A549 (cell line): ENCODE measurements around the gene SLC9A1. TPM values are rescaled to one million over a fixed set of nuclear protein-coding genes. Genes with fewer than 3 reads are reported as not detected.

Experiments used
- BHLHE40 ChIP-seq: IDR thresholded peaks from 2 replicates; pipeline ENCODE4 v1.6.1; 2012; ENCODE audit warnings: low read depth, low read length, inconsistent platforms
- EHF ChIP-seq: fragments of 250-450 bp; sonication (Bioruptor Pico); IDR thresholded peaks from 2 replicates; pipeline ENCODE4 v1.5.0; 2020; ENCODE audit warnings: mild to moderate bottlenecking
- FOSB ChIP-seq: fragments of 250-450 bp; sonication (Bioruptor Pico); IDR thresholded peaks from 2 replicates; pipeline ENCODE4 v1.5.0; 2020; ENCODE audit warnings: mild to moderate bottlenecking, moderate library complexity
- GATA3 ChIP-seq: IDR thresholded peaks from 2 replicates; pipeline ENCODE4 v1.6.1; 2012; ENCODE audit warnings: borderline replicate concordance
- HDAC2 ChIP-seq: fragments of 200-600 bp; sonication (generic); IDR thresholded peaks from 2 replicates; pipeline ENCODE4 v1.6.1; 2016
- HEYL ChIP-seq: fragments of 250-450 bp; sonication (Bioruptor Pico); IDR thresholded peaks from 2 replicates; pipeline ENCODE4 v1.8.0; 2021; ENCODE audit warnings: mild to moderate bottlenecking, moderate library complexity
- HOXA7 ChIP-seq: fragments of 250-450 bp; sonication (Bioruptor Pico); IDR thresholded peaks from 2 replicates; pipeline ENCODE4 v1.5.0; 2020; ENCODE audit warnings: mild to moderate bottlenecking, moderate library complexity
- HOXB5 ChIP-seq: fragments of 250-450 bp; sonication (Bioruptor Pico); IDR thresholded peaks from 2 replicates; pipeline ENCODE4 v1.5.0; 2020; ENCODE audit warnings: mild to moderate bottlenecking, moderate library complexity
- JUN ChIP-seq, 2 experiments: fragments of >200 bp; sonication (Bioruptor Twin); formaldehyde crosslinking; IDR thresholded peaks; 2 replicates in 1 of 2; 3 replicates in 1 of 2; pipeline ENCODE4 v1.6.1; 2016 to 2017
- MAFK ChIP-seq: fragments of 450-650 bp; IDR thresholded peaks from 2 replicates; pipeline ENCODE4 v1.6.1; 2014; ENCODE audit not compliant: partially characterized antibody
- MAZ ChIP-seq: fragments of 150-350 bp; IDR thresholded peaks from 2 replicates; pipeline ENCODE4 v1.6.1; 2014; ENCODE audit warnings: antibody characterized with exemption, low read depth, low read length, borderline replicate concordance
- MYC ChIP-seq: IDR thresholded peaks from 2 replicates; pipeline ENCODE4 v1.6.1; 2012; ENCODE audit warnings: mild to moderate bottlenecking, inconsistent platforms, low read length, improper control_type of control experiment, borderline replicate concordance
- RARB ChIP-seq: fragments of 250-450 bp; sonication (Bioruptor Pico); IDR thresholded peaks from 2 replicates; pipeline ENCODE4 v1.8.0; 2021; ENCODE audit warnings: mild to moderate bottlenecking, moderate library complexity
- RNF2 ChIP-seq: fragments of 200-600 bp; sonication (generic); IDR thresholded peaks from 2 replicates; pipeline ENCODE4 v1.6.1; 2016; ENCODE audit warnings: low read depth, mild to moderate bottlenecking, antibody characterized with exemption, moderate library complexity, borderline replicate concordance
- SMC3 ChIP-seq: fragments of >200 bp; sonication (Bioruptor Twin); formaldehyde crosslinking; IDR thresholded peaks from 3 replicates; pipeline ENCODE4 v1.6.1; 2018; ENCODE audit warnings: inconsistent platforms
- SREBF2 ChIP-seq: fragments of 450-650 bp; IDR thresholded peaks from 2 replicates; pipeline ENCODE4 v1.6.1; 2014; ENCODE audit warnings: mild to moderate bottlenecking, moderate library complexity
- TFCP2L1 ChIP-seq: fragments of 250-450 bp; sonication (Bioruptor Pico); IDR thresholded peaks from 2 replicates; pipeline ENCODE4 v1.5.0; 2021; ENCODE audit warnings: mild to moderate bottlenecking
- TP53 ChIP-seq: fragments of 250-450 bp; sonication (Bioruptor Pico); IDR thresholded peaks from 2 replicates; pipeline ENCODE4 v1.5.0; 2021; ENCODE audit warnings: mild to moderate bottlenecking, moderate library complexity
- ZC3H11A ChIP-seq: fragments of 450-650 bp; IDR thresholded peaks from 2 replicates; pipeline ENCODE4 v1.6.1; 2014; ENCODE audit warnings: antibody characterized with exemption, mild to moderate bottlenecking
- ZFP36 ChIP-seq: fragments of 450-650 bp; IDR thresholded peaks from 2 replicates; pipeline ENCODE4 v1.6.1; 2014; ENCODE audit warnings: borderline replicate concordance; ENCODE audit not compliant: partially characterized antibody
- ZNF302 ChIP-seq: fragments of 250-450 bp; sonication (Bioruptor Pico); IDR thresholded peaks from 2 replicates; pipeline ENCODE4 v1.9.0; 2021; ENCODE audit warnings: inconsistent platforms, mild to moderate bottlenecking, moderate library complexity
- polyA plus RNA-seq, 4 experiments: library from polyadenylated mRNA; depleted of rRNA in 3 of 4; stranded (reverse); fragments of >200 nt; fragmentation: RNase III in 1 of 4; extraction: RNeasy Plus Mini Kit Qiagen cat#74134 plus additional on column Dnase treatment in 1 of 4; gene quantifications; 2 replicates in 3 of 4; 3 replicates in 1 of 4; pipeline ENCODE4 v1.2.3, GENCODE V29; 2011 to 2017
- TF ChIP-seq, protein P1 (sequence below): fragments of 250-450 bp; sonication (Bioruptor Pico); IDR thresholded peaks from 2 replicates; pipeline ENCODE4 v1.5.0; 2021; ENCODE audit warnings: mild to moderate bottlenecking, moderate library complexity, borderline replicate concordance
- TF ChIP-seq, protein P2 (sequence below): fragments of 150-350 bp; IDR thresholded peaks from 2 replicates; pipeline ENCODE4 v1.6.1; 2014; ENCODE audit warnings: low read depth, mild to moderate bottlenecking, low read length
- TF ChIP-seq, protein P3 (sequence below): fragments of 200-600 bp; sonication (generic); IDR thresholded peaks from 2 replicates; pipeline ENCODE4 v1.6.1; 2016; ENCODE audit warnings: antibody characterized with exemption, mild to moderate bottlenecking, moderate library complexity
- TF ChIP-seq, protein P4 (sequence below): IDR thresholded peaks from 2 replicates; pipeline ENCODE4 v1.6.1; 2012
- TF ChIP-seq, protein P5 (sequence below): IDR thresholded peaks from 2 replicates; pipeline ENCODE4 v1.6.1; 2012; ENCODE audit warnings: low read depth, borderline replicate concordance
- TF ChIP-seq, protein P6 (sequence below): fragments of >200 bp; sonication (Bioruptor Twin); formaldehyde crosslinking; IDR thresholded peaks from 3 replicates; pipeline ENCODE4 v1.6.1; 2016
- TF ChIP-seq, protein P7 (sequence below): fragments of >200 bp; sonication (Bioruptor Twin); formaldehyde crosslinking; IDR thresholded peaks from 2 replicates; pipeline ENCODE4 v1.6.1; 2016

The SLC9A1 gene
- polyA plus RNA-seq, 2 of the 4 experiments (the other 2 are of a cell fraction): 7.4 to 8.0 TPM

DNA sequence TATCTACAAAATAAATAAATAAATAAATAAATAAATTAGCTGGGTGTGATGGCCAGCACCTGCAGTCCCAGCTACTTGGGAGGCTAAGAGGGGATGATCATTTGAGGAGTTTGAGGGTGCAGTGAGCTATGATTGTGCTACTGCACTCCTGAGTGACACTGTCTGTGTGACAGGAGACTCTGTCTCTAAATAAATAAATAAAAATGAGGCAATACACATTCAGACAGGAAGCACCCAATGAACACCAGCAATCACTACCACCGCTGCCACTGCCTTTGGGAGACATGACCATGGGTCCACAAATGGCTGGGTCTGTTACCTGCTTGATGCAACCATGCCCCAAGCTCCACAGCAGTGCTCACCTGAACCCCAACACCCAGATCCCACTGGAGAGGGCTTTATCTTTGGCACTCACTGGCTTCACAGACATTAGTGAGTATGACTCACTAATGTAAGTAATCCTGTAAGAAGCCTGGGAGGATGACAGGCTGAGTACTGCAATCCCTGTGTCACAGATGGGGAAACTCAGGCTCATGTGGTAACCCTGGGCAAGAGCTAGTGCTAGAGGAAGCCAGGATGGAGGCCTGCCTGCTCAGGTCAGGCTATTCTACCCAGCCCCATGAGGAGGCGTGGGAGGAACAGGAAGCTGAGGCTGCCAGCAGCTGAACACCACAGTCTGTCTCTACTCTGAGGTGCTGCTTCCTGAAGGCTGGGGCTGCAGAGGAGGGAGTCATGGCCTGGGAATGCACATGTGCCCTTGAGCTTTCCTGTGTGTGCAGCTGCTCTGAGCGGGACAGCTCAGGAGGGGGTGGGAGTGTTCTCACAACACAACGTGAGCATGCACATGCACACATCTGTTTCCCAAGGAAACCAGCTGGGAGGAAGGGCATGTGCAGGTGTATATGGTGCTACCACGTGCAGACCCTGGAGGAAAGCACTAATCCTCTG is 43.0 kb downstream of the SLC9A1 start (continued):
- TF ChIP-seq, protein P1, sequence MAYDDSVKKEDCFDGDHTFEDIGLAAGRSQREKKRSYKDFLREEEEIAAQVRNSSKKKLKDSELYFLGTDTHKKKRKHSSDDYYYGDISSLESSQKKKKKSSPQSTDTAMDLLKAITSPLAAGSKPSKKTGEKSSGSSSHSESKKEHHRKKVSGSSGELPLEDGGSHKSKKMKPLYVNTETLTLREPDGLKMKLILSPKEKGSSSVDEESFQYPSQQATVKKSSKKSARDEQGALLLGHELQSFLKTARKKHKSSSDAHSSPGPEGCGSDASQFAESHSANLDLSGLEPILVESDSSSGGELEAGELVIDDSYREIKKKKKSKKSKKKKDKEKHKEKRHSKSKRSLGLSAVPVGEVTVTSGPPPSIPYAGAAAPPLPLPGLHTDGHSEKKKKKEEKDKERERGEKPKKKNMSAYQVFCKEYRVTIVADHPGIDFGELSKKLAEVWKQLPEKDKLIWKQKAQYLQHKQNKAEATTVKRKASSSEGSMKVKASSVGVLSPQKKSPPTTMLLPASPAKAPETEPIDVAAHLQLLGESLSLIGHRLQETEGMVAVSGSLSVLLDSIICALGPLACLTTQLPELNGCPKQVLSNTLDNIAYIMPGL: no peak
- TF ChIP-seq TP53 (CRISPR knock-in tag): no peak
- no peak for TF ChIP-seq MAFK
- TF ChIP-seq, protein P2, sequence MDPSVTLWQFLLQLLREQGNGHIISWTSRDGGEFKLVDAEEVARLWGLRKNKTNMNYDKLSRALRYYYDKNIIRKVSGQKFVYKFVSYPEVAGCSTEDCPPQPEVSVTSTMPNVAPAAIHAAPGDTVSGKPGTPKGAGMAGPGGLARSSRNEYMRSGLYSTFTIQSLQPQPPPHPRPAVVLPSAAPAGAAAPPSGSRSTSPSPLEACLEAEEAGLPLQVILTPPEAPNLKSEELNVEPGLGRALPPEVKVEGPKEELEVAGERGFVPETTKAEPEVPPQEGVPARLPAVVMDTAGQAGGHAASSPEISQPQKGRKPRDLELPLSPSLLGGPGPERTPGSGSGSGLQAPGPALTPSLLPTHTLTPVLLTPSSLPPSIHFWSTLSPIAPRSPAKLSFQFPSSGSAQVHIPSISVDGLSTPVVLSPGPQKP: no peak
- no peak for TF ChIP-seq MAZ
- TF ChIP-seq ZC3H11A: no peak
- no peak for TF ChIP-seq ZFP36
- TF ChIP-seq MYC: 0 out of 2 replicates have a peak, but pooled peaks have one; percentile 40
- TF ChIP-seq SREBF2: no peak
- TF ChIP-seq RNF2: no peak
- no peak for TF ChIP-seq TFCP2L1 (CRISPR knock-in tag)
- TF ChIP-seq RARB (CRISPR knock-in tag): no peak
- no peak for TF ChIP-seq GATA3
- TF ChIP-seq BHLHE40: no peak
- no peak for TF ChIP-seq FOSB (CRISPR knock-in tag)
- TF ChIP-seq, protein P3, sequence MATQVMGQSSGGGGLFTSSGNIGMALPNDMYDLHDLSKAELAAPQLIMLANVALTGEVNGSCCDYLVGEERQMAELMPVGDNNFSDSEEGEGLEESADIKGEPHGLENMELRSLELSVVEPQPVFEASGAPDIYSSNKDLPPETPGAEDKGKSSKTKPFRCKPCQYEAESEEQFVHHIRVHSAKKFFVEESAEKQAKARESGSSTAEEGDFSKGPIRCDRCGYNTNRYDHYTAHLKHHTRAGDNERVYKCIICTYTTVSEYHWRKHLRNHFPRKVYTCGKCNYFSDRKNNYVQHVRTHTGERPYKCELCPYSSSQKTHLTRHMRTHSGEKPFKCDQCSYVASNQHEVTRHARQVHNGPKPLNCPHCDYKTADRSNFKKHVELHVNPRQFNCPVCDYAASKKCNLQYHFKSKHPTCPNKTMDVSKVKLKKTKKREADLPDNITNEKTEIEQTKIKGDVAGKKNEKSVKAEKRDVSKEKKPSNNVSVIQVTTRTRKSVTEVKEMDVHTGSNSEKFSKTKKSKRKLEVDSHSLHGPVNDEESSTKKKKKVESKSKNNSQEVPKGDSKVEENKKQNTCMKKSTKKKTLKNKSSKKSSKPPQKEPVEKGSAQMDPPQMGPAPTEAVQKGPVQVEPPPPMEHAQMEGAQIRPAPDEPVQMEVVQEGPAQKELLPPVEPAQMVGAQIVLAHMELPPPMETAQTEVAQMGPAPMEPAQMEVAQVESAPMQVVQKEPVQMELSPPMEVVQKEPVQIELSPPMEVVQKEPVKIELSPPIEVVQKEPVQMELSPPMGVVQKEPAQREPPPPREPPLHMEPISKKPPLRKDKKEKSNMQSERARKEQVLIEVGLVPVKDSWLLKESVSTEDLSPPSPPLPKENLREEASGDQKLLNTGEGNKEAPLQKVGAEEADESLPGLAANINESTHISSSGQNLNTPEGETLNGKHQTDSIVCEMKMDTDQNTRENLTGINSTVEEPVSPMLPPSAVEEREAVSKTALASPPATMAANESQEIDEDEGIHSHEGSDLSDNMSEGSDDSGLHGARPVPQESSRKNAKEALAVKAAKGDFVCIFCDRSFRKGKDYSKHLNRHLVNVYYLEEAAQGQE: no peak
- TF ChIP-seq, protein P4, sequence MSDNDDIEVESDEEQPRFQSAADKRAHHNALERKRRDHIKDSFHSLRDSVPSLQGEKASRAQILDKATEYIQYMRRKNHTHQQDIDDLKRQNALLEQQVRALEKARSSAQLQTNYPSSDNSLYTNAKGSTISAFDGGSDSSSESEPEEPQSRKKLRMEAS: peak; percentile 76
- no peak for TF ChIP-seq EHF (CRISPR knock-in tag)
- no peak for TF ChIP-seq HDAC2
- TF ChIP-seq, protein P5, sequence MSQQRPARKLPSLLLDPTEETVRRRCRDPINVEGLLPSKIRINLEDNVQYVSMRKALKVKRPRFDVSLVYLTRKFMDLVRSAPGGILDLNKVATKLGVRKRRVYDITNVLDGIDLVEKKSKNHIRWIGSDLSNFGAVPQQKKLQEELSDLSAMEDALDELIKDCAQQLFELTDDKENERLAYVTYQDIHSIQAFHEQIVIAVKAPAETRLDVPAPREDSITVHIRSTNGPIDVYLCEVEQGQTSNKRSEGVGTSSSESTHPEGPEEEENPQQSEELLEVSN: no peak
- TF ChIP-seq, protein P6, sequence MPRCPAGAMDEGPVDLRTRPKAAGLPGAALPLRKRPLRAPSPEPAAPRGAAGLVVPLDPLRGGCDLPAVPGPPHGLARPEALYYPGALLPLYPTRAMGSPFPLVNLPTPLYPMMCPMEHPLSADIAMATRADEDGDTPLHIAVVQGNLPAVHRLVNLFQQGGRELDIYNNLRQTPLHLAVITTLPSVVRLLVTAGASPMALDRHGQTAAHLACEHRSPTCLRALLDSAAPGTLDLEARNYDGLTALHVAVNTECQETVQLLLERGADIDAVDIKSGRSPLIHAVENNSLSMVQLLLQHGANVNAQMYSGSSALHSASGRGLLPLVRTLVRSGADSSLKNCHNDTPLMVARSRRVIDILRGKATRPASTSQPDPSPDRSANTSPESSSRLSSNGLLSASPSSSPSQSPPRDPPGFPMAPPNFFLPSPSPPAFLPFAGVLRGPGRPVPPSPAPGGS: no peak
- no peak for TF ChIP-seq ZNF302
- TF ChIP-seq JUN (IDR thresholded peaks at IDR 0.05): no peak
- TF ChIP-seq HOXA7 (CRISPR knock-in tag): no peak
- TF ChIP-seq HOXB5 (CRISPR knock-in tag): no peak
- TF ChIP-seq, protein P7, sequence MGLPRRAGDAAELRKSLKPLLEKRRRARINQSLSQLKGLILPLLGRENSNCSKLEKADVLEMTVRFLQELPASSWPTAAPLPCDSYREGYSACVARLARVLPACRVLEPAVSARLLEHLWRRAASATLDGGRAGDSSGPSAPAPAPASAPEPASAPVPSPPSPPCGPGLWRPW: no peak
- TF ChIP-seq SMC3: peak; percentile 41; the same call in 2 of the 3 replicates
- TF ChIP-seq HEYL (CRISPR knock-in tag): no peak
- TF ChIP-seq, all 56 proteins: peak for 6
